ENCODE measurements around the gene SCFD1. TPM values are rescaled to one million over a fixed set of nuclear protein-coding genes. Genes with fewer than 3 reads are reported as not detected.
A peak's percentile ranks its signal among the peaks of the same experiment; 100 is the strongest.
"Not testable (repeated sequence)": the region's sequence is repeated elsewhere in the genome, so short reads cannot be mapped to it uniquely, and the experiment has no call there.

SCFD1 gene, protein sequence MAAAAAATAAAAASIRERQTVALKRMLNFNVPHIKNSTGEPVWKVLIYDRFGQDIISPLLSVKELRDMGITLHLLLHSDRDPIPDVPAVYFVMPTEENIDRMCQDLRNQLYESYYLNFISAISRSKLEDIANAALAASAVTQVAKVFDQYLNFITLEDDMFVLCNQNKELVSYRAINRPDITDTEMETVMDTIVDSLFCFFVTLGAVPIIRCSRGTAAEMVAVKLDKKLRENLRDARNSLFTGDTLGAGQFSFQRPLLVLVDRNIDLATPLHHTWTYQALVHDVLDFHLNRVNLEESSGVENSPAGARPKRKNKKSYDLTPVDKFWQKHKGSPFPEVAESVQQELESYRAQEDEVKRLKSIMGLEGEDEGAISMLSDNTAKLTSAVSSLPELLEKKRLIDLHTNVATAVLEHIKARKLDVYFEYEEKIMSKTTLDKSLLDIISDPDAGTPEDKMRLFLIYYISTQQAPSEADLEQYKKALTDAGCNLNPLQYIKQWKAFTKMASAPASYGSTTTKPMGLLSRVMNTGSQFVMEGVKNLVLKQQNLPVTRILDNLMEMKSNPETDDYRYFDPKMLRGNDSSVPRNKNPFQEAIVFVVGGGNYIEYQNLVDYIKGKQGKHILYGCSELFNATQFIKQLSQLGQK
- 100 to 1,000 TPM in 3 of 4 donors, 10 to 100 TPM in 1; 99.9 to 291 (median 160) TPM for total RNA-seq

DNA sequence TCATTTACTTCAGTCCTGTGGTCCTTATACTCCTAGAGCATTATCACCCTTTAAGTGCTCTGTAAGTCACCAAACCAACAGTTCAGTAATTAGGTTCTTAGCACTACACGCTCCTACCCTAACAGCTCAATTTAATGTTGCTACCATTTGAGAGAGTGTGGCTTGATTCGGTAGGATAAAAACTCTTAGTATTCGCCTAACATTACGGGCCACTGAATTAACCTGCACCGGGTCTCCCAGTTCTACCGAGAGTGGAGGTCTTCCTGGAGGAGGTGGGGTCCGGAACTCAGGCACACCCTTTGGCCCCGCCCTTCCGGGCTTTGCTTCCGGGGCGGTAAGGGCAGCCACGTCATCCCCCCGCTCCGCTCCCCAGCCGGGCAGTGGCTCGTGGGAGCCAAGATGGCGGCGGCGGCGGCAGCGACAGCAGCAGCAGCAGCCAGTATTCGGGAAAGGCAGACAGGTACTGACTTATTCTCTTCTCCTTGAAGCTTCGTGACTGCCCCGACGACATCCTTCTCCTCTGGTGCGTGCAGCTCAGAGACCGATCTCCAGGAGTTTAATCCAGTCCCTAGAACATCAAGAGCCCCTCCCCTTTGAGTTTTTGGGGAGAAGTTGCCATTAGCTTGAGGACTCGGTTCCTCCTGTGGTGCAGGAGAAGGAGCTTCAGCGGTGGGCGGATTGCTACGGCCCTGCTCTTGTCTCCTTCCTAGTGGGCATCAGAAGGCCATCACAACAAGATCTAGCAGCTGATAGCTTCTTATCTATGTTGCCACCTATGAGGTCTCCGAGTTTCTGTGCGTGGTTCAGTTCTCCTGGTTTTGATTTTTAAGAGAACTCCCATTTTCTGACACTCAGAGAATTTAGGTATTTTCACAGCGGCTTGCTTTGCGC lies at the start of gene SCFD1:
Gene SCFD1 (plus strand): TSS at position 380 of the 891 bp plus-strand sequence. CDS start 20 bp downstream, at position 400.
- Histone ChIP-seq H3K27ac (peak within 1 kb of the TSS; percentile 83 to 84), H3K36me3 (no peaks in the 10 kb centered on the region), H3K9me3 (no peaks in the 10 kb centered on the region), H3K4me1 (no peaks in the 10 kb centered on the region), H3K4me3 (peak within 1 kb of the TSS; percentile 61 to 81), H3K27me3 (no peaks in the 10 kb centered on the region)
- DNase-seq = peak; percentile 90 to 93
- intact Hi-C loops (cut with DNase I; ENCODE audit: low total_unique reads) = no loop called here
- TF ChIP-seq, protein P1, sequence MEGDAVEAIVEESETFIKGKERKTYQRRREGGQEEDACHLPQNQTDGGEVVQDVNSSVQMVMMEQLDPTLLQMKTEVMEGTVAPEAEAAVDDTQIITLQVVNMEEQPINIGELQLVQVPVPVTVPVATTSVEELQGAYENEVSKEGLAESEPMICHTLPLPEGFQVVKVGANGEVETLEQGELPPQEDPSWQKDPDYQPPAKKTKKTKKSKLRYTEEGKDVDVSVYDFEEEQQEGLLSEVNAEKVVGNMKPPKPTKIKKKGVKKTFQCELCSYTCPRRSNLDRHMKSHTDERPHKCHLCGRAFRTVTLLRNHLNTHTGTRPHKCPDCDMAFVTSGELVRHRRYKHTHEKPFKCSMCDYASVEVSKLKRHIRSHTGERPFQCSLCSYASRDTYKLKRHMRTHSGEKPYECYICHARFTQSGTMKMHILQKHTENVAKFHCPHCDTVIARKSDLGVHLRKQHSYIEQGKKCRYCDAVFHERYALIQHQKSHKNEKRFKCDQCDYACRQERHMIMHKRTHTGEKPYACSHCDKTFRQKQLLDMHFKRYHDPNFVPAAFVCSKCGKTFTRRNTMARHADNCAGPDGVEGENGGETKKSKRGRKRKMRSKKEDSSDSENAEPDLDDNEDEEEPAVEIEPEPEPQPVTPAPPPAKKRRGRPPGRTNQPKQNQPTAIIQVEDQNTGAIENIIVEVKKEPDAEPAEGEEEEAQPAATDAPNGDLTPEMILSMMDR (IDR thresholded peaks at IDR 0.05) = no peak
- peak; percentile 83 to 97 for TF ChIP-seq POLR2A (IDR thresholded peaks at IDR 0.05)

- H3K4me3 ChIP-seq = no peak overlapping the region
- TF ChIP-seq POLR2A (IDR thresholded peaks at IDR 0.05) = no peak
- TF ChIP-seq, protein P1 (IDR thresholded peaks at IDR 0.05) = no peak
- H3K27ac ChIP-seq = no peak overlapping the region
- DNase-seq = no peak
- intact Hi-C loops (cut with DNase I; ENCODE audit: low total_unique reads) = no loop called here
- no peaks in the 10 kb centered on the region for H3K27me3 ChIP-seq
- no peaks in the 10 kb centered on the region for H3K9me3 ChIP-seq
- H3K36me3 ChIP-seq = no peaks in the 10 kb centered on the region
- H3K4me1 ChIP-seq = no peaks in the 10 kb centered on the region
These were observed 49.3 kb upstream of the SCFD1 start for GRCh38 chr14:30572771-30573170.

DNA sequence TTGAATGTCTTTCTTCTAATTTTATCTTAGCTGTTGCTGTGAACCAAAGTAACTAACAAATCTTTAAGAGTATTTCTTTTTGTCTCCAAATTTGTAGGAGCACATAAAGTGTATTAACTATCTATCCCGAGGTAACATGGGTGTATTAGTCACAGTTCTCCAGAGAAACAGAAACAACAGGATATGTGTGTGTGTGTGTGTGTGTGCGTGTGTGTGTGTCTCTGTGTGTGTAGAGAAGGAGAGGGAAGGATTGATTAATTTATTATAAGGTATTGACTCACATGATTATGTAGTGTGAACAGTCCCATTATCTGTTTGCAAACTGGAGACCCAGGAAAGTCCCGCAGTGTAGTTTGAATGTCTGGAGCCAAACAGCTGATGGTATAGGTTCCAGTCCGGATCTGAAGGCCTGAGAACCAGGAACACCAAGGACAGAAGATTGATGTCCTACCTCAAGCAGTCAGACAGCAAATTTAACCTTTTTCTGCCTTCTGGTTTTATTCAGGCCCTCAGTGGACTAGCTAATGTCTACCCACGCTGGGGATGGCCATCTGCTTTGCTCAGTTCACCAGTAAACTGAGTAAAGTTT lies 48.8 kb upstream of the SCFD1 start:
- no peaks in the 10 kb centered on the region for H3K27me3 ChIP-seq
- intact Hi-C loops (cut with DNase I; ENCODE audit: low total_unique reads) = no loop called here
- H3K4me3 ChIP-seq = no peak overlapping the region
- TF ChIP-seq, protein P1 (IDR thresholded peaks at IDR 0.05) = no peak
- TF ChIP-seq POLR2A (IDR thresholded peaks at IDR 0.05) = no peak
- no peak overlapping the region for H3K27ac ChIP-seq
- DNase-seq = no peak
- H3K4me1 ChIP-seq = no peaks in the 10 kb centered on the region
- H3K36me3 ChIP-seq = no peaks in the 10 kb centered on the region
- H3K9me3 ChIP-seq = no peaks in the 10 kb centered on the region

DNA sequence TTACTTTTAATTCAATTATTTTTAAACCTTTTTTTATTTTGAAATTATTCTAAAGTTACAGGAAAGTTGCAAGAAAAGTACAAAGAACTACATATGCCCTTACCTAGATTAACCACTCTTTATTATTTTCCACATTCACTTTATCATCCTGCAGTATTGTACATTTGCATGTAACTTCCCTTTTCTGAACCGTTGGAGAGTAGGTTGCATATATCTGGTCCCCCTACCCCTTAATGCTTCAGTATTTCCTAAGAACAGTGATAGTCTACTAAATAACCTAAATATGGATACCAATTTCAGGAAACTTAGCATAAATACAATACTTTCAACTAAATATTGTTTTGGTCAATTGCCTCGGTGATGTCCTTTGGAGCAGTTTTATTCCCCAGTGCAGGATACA lies 48.2 kb upstream of the SCFD1 start:
- TF ChIP-seq, protein P1 (IDR thresholded peaks at IDR 0.05) = no peak
- TF ChIP-seq POLR2A (IDR thresholded peaks at IDR 0.05) = no peak
- H3K4me3 ChIP-seq = no peak overlapping the region
- no peaks in the 10 kb centered on the region for H3K36me3 ChIP-seq
- DNase-seq = no peak
- no peaks in the 10 kb centered on the region for H3K27me3 ChIP-seq
- intact Hi-C loops (cut with DNase I; ENCODE audit: low total_unique reads) = no loop called here
- no peaks in the 10 kb centered on the region for H3K9me3 ChIP-seq
- no peaks in the 10 kb centered on the region for H3K4me1 ChIP-seq
- no peak overlapping the region for H3K27ac ChIP-seq

DNA sequence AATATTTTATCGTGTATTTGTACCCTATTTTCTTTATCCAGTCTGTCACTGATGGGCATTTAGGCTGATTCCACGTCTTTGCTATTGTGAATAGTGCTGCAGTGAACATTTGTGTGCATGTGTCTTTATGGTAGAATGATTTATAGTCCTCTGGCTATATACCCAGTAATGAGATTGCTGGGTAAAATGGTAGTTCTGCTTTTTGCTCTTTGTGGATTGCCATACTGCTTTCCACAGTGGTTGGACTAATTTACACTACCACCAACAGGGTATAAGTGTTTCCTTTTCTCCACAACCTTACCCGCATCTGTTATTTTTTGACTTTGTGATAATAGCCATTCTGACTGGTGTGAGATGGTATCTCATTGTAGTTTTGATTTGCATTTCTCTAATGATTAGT lies 47.3 kb upstream of the SCFD1 start:
- intact Hi-C loops (cut with DNase I; ENCODE audit: low total_unique reads); H3K27ac ChIP-seq; H3K4me1 ChIP-seq; H3K4me3 ChIP-seq; H3K36me3 ChIP-seq; DNase-seq; H3K9me3 ChIP-seq; H3K27me3 ChIP-seq: not testable (repeated sequence)

GRCh38 chr14:30576333-30576732 lies 45.8 kb upstream of the SCFD1 start:
- H3K9me3 ChIP-seq; H3K4me1 ChIP-seq; H3K36me3 ChIP-seq; DNase-seq; H3K27ac ChIP-seq; intact Hi-C loops (cut with DNase I; ENCODE audit: low total_unique reads); H3K4me3 ChIP-seq; H3K27me3 ChIP-seq: not testable (repeated sequence)
